ENCODE measurements around the gene SCO2. TPM values are rescaled to one million over a fixed set of nuclear protein-coding genes. Genes with fewer than 3 reads are reported as not detected.

The SCO2 gene
- total and polyA plus RNA-seq, 2 of the 13 experiments (the other 11 are each of a cell fraction or from before 2014, with no cell fraction given): 0.32 to 3.7 TPM

- TF ChIP-seq ZNF678 (CRISPR knock-in tag; IDR thresholded peaks at IDR 0.05) (peak; percentile 19; the same call in 1 of the 2 replicates), HOXA3 (CRISPR knock-in tag; IDR thresholded peaks at IDR 0.05) (peak; percentile 17; the same call in 1 of the 2 replicates), RBFOX2 (IDR thresholded peaks at IDR 0.05; ENCODE audit: low read depth, low read length) (peak; percentile 64), ZFP82 (CRISPR knock-in tag; IDR thresholded peaks at IDR 0.05; ENCODE audit: borderline replicate concordance) (no peak), KLF13 (CRISPR knock-in tag; IDR thresholded peaks at IDR 0.05) (no peak), SRSF1 (optimal IDR thresholded peaks at IDR 0.05; ENCODE audit: low read depth, low read length) (peak; percentile 82), RNF2 (conservative IDR thresholded peaks at IDR 0.05; ENCODE audit: low read depth) (0 out of 2 replicates have a peak, but pooled peaks have one; percentile 1), U2AF1 (optimal IDR thresholded peaks at IDR 0.05; ENCODE audit: low read depth, low read length) (peak; percentile 6), ZSCAN9 (CRISPR knock-in tag; IDR thresholded peaks at IDR 0.05; ENCODE audit: borderline replicate concordance) (no peak; the same call in 1 of the 2 replicates), GABPB1 (CRISPR knock-in tag; IDR thresholded peaks at IDR 0.05) (peak; percentile 52; the same call in 1 of the 2 replicates), MTA1 (CRISPR knock-in tag; IDR thresholded peaks at IDR 0.05; ENCODE audit: borderline replicate concordance) (peak; percentile 63; the same call in 1 of the 2 replicates), CBX5 (CRISPR knock-in tag; IDR thresholded peaks at IDR 0.05; ENCODE audit: borderline replicate concordance) (no peak), ZNF335 (CRISPR knock-in tag; IDR thresholded peaks at IDR 0.05) (no peak), KDM1A (CRISPR knock-in tag; IDR thresholded peaks at IDR 0.05) (no peak), CREB3 (CRISPR knock-in tag; IDR thresholded peaks at IDR 0.05) (peak; percentile 8; the same call in 1 of the 2 replicates), TMF1 (CRISPR knock-in tag; IDR thresholded peaks at IDR 0.05; ENCODE audit: low read depth) (no peak), ZNF101 (CRISPR knock-in tag; IDR thresholded peaks at IDR 0.05; ENCODE audit: borderline replicate concordance, low read depth) (no peak), ZNF672 (CRISPR knock-in tag; IDR thresholded peaks at IDR 0.05) (peak; percentile 77; the same call in 1 of the 2 replicates), STAT5B (CRISPR knock-in tag; IDR thresholded peaks at IDR 0.05) (0 out of 2 replicates have a peak, but pooled peaks have one; percentile 10), ESRRA (CRISPR knock-in tag; IDR thresholded peaks at IDR 0.05; ENCODE audit: low read depth) (peak; percentile 19; the same call in 1 of the 2 replicates), SNAPC2 (CRISPR knock-in tag; IDR thresholded peaks at IDR 0.05) (peak; percentile 24; the same call in 1 of the 2 replicates), ZNF143 (CRISPR knock-in tag; IDR thresholded peaks at IDR 0.05) (0 out of 2 replicates have a peak, but pooled peaks have one; percentile 9), NR2F6 (IDR thresholded peaks at IDR 0.05) (peak; percentile 82), NR2F6 (CRISPR knock-in tag; IDR thresholded peaks at IDR 0.05) (peak; percentile 73; the same call in 1 of the 2 replicates), HNF4A (CRISPR knock-in tag; IDR thresholded peaks at IDR 0.05) (peak; percentile 75), TAF1 (CRISPR knock-in tag; IDR thresholded peaks at IDR 0.05) (peak; percentile 6; the same call in 1 of the 2 replicates), ZNF703 (CRISPR knock-in tag; IDR thresholded peaks at IDR 0.05; ENCODE audit: borderline replicate concordance) (peak; percentile 31; the same call in 1 of the 2 replicates), ZNF224 (CRISPR knock-in tag; IDR thresholded peaks at IDR 0.05) (no peak), SALL2 (CRISPR knock-in tag; IDR thresholded peaks at IDR 0.05) (no peak), RARA (CRISPR knock-in tag; IDR thresholded peaks at IDR 0.05) (0 out of 2 replicates have a peak, but pooled peaks have one; percentile 2), ZMYM4 (CRISPR knock-in tag; IDR thresholded peaks at IDR 0.05) (0 out of 2 replicates have a peak, but pooled peaks have one; percentile 18), NCOR1 (IDR thresholded peaks at IDR 0.05; ENCODE audit: borderline replicate concordance, low read length) (peak; percentile 56)
- TF ChIP-seq, protein P1, sequence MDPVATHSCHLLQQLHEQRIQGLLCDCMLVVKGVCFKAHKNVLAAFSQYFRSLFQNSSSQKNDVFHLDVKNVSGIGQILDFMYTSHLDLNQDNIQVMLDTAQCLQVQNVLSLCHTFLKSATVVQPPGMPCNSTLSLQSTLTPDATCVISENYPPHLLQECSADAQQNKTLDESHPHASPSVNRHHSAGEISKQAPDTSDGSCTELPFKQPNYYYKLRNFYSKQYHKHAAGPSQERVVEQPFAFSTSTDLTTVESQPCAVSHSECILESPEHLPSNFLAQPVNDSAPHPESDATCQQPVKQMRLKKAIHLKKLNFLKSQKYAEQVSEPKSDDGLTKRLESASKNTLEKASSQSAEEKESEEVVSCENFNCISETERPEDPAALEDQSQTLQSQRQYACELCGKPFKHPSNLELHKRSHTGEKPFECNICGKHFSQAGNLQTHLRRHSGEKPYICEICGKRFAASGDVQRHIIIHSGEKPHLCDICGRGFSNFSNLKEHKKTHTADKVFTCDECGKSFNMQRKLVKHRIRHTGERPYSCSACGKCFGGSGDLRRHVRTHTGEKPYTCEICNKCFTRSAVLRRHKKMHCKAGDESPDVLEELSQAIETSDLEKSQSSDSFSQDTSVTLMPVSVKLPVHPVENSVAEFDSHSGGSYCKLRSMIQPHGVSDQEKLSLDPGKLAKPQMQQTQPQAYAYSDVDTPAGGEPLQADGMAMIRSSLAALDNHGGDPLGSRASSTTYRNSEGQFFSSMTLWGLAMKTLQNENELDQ (CRISPR knock-in tag; IDR thresholded peaks at IDR 0.05; ENCODE audit: borderline replicate concordance): no peak
These were observed 5.1 kb upstream of the SCO2 start (continued) for GRCh38 chr22:50530580-50530876.

Measured in HepG2 (cell line).